ENCODE measurements around the gene TCTN1. TPM values are rescaled to one million over a fixed set of nuclear protein-coding genes. Genes with fewer than 3 reads are reported as not detected.

The TCTN1 gene
- total and polyA plus RNA-seq, 2 of the 13 experiments (the other 11 are each of a cell fraction or from before 2014, with no cell fraction given): 13.6 to 16.0 TPM

- intact Hi-C loops (cut with micrococcal nuclease; ENCODE audit: unreplicated experiment) (no loop called here), in situ Hi-C loops (cut with HindIII; ENCODE audit: extremely low pct_ligation_motif_present, low pct_unique_long_range_greater_than_20kb) (no loop called here)
- no peaks in the 10 kb centered on the region for H3K36me3 ChIP-seq (replicated peaks in 1 of 2; ENCODE audit: control insufficient read depth in 1 of 2, insufficient read depth in 2 of 2, low read length in 2 of 2)
- no peak overlapping the region for H2AFZ ChIP-seq (ENCODE audit: low read length)
- TF ChIP-seq ZNF598 (CRISPR knock-in tag; IDR thresholded peaks at IDR 0.05; ENCODE audit: borderline replicate concordance) (no peak), SRSF9 (IDR thresholded peaks at IDR 0.05; ENCODE audit: borderline replicate concordance, insufficient read depth, low read depth, low read length, poor library complexity, severe bottlenecking) (no peak), NAIF1 (CRISPR knock-in tag; IDR thresholded peaks at IDR 0.05; ENCODE audit: borderline replicate concordance) (no peak)
- POLR2A ChIA-PET: no interaction called here
- BruUV-seq (replicated peaks): no TSS peak
- FAIRE-seq (no peak), DNase-seq (ENCODE audit: low spot score) (no peak), ATAC-seq (no peak)
- CTCF ChIA-PET (ENCODE audit: low intra/inter-chr PET ratio, low total read pairs): no interaction called here
- H4K20me1 ChIP-seq (ENCODE audit: insufficient read depth, low read length): no peaks in the 10 kb centered on the region
- H3K4me2 ChIP-seq (ENCODE audit: low read depth, low read length): no peak overlapping the region
- H3K4me1 ChIP-seq (ENCODE audit: insufficient read depth, low read length): peaks cover 6% of the 10 kb centered on the region; the same call in 1 of the 2 replicates
- H3K9me3 ChIP-seq (ENCODE audit: low read length): no peaks in the 10 kb centered on the region
- H3K9ac ChIP-seq (ENCODE audit: insufficient read depth, low read depth, low read length): no peak overlapping the region
- peaks cover 0 to 1% of the 10 kb centered on the region in 2 experiments; a peak in 1 of 5 replicates for H3K27me3 ChIP-seq (ENCODE audit: control insufficient read depth in 1 of 2, insufficient read depth in 2 of 2, low read length in 2 of 2)
- H3K27ac ChIP-seq (ENCODE audit: extremely low read length, insufficient read depth, low read length): no peak overlapping the region
- no peaks in the 10 kb centered on the region for H3K79me2 ChIP-seq (ENCODE audit: insufficient read depth, low read length)
- no peak overlapping the region for H3K4me3 ChIP-seq (replicated peaks in 1 of 3; ENCODE audit: insufficient read depth in 1 of 3, low read depth in 2 of 3, low read length in 3 of 3)
- 44% methylated on average over 6 of the region's 6 CpGs for WGBS (ENCODE audit: low lambda C conversion rate)
Measured at GRCh38 chr12:110666892-110667291, 53.0 kb downstream of the TCTN1 start.

- no peak for FAIRE-seq
- CTCF ChIA-PET (ENCODE audit: low intra/inter-chr PET ratio, low total read pairs): no interaction called here
- POLR2A ChIA-PET: no interaction called here
- TF ChIP-seq ZBTB20 (CRISPR knock-in tag; IDR thresholded peaks at IDR 0.05; ENCODE audit: borderline replicate concordance, low read depth): no peak
- TF ChIP-seq JARID2 (CRISPR knock-in tag; IDR thresholded peaks at IDR 0.05; ENCODE audit: insufficient replicate concordance): no peak
- no peak for TF ChIP-seq XRCC5 (optimal IDR thresholded peaks at IDR 0.05; ENCODE audit: low read length)
- no peak for TF ChIP-seq KDM5A (IDR thresholded peaks at IDR 0.05; ENCODE audit: borderline replicate concordance, low read length)
- no peak for TF ChIP-seq HNRNPUL1 (IDR thresholded peaks at IDR 0.05; ENCODE audit: low read depth, low read length)
- no peak for TF ChIP-seq ZBTB38 (CRISPR knock-in tag; IDR thresholded peaks at IDR 0.05)
- no peak for TF ChIP-seq TCF7L2 (IDR thresholded peaks at IDR 0.05; ENCODE audit: low read depth, low read length)
- no peak for TF ChIP-seq WIZ (CRISPR knock-in tag; IDR thresholded peaks at IDR 0.05)
- TF ChIP-seq NFKBIZ (CRISPR knock-in tag; IDR thresholded peaks at IDR 0.05): no peak
- TF ChIP-seq FOXO1 (CRISPR knock-in tag; IDR thresholded peaks at IDR 0.05): no peak
- TF ChIP-seq ZNF879 (CRISPR knock-in tag; IDR thresholded peaks at IDR 0.05): no peak
- no peak for TF ChIP-seq MNT (IDR thresholded peaks at IDR 0.05)
- TF ChIP-seq ZNF766 (CRISPR knock-in tag; IDR thresholded peaks at IDR 0.05; ENCODE audit: borderline replicate concordance): no peak
Measured at GRCh38 chr12:110667671-110668070, 53.7 kb downstream of the TCTN1 start.

More at GRCh38 chr12:110667671-110668070, 53.7 kb downstream of the TCTN1 start:
- DNase-seq (ENCODE audit: low spot score): no peak
- intact Hi-C loops (cut with micrococcal nuclease; ENCODE audit: unreplicated experiment): no loop called here
- no peak overlapping the region for H3K4me2 ChIP-seq (ENCODE audit: low read depth, low read length)
- ATAC-seq: no peak
- 64% methylated on average over 3 of the region's 3 CpGs for WGBS (ENCODE audit: low lambda C conversion rate)
- H3K4me3 ChIP-seq (replicated peaks in 1 of 3; ENCODE audit: insufficient read depth in 1 of 3, low read depth in 2 of 3, low read length in 3 of 3): no peak overlapping the region
- no peak overlapping the region for H3K27ac ChIP-seq (ENCODE audit: extremely low read length, insufficient read depth, low read length)
- H3K27me3 ChIP-seq (ENCODE audit: control insufficient read depth in 1 of 2, insufficient read depth in 2 of 2, low read length in 2 of 2): peaks cover 0 to 1% of the 10 kb centered on the region in 2 experiments; a peak in 1 of 5 replicates
- no peaks in the 10 kb centered on the region for H3K79me2 ChIP-seq (ENCODE audit: insufficient read depth, low read length)
- H3K9me3 ChIP-seq (ENCODE audit: low read length): no peaks in the 10 kb centered on the region
- no peaks in the 10 kb centered on the region for H3K36me3 ChIP-seq (replicated peaks in 1 of 2; ENCODE audit: control insufficient read depth in 1 of 2, insufficient read depth in 2 of 2, low read length in 2 of 2)
- no peak overlapping the region for H2AFZ ChIP-seq (ENCODE audit: low read length)
- BruUV-seq (replicated peaks): no TSS peak
- in situ Hi-C loops (cut with HindIII; ENCODE audit: extremely low pct_ligation_motif_present, low pct_unique_long_range_greater_than_20kb): no loop called here
- peaks cover 6% of the 10 kb centered on the region; the same call in 1 of the 2 replicates for H3K4me1 ChIP-seq (ENCODE audit: insufficient read depth, low read length)
- no peaks in the 10 kb centered on the region for H4K20me1 ChIP-seq (ENCODE audit: insufficient read depth, low read length)
- H3K9ac ChIP-seq (ENCODE audit: insufficient read depth, low read depth, low read length): no peak overlapping the region
